ENCODE data around the gene GJB6. TPM values are rescaled to one million over a fixed set of nuclear protein-coding genes. Genes with fewer than 3 reads are reported as not detected.
A peak's percentile ranks its signal among the peaks of the same experiment; 100 is the strongest.

The GJB6 gene
- total and polyA plus RNA-seq, 2 experiments from 2014 or later, result not detected

- peak overlapping the region; percentile 55 for H3K4me3 ChIP-seq
- peaks cover 89% of the 10 kb centered on the region for H3K27me3 ChIP-seq
- no peak for TF ChIP-seq CTCF (IDR thresholded peaks at IDR 0.05; ENCODE audit: low read depth, low read length)
Measured at GRCh38 chr13:20193162-20193906, 38.8 kb downstream of the GJB6 start.

GRCh38 chr13:20192836-20193161 lies 39.3 kb downstream of the GJB6 start, which contains the start of gene GJB2:
TSS of gene GJB2 (minus strand) at chr13:20192938. CDS start at chr13:20189581, 3,357 bp downstream.
- peaks cover 94% of the 10 kb centered on the region for H3K27me3 ChIP-seq
- no peaks in the 10 kb centered on the region for H3K4me1 ChIP-seq (ENCODE audit: low read depth)
- H3K9me3 ChIP-seq (ENCODE audit: low read depth), result no peaks in the 10 kb centered on the region
- DNase-seq (ENCODE audit: low read depth in 1 of 2, low spot score in 1 of 2), result no peak
- no peak for TF ChIP-seq CTCF (IDR thresholded peaks at IDR 0.05; ENCODE audit: low read depth, low read length)
- H3K4me3 ChIP-seq, result peak within 1 kb of the TSS; percentile 55
- H3K27ac ChIP-seq, result no peak within 1 kb of the TSS
- no peaks in the 10 kb centered on the region for H3K36me3 ChIP-seq

More at GRCh38 chr13:20193162-20193906, 38.8 kb downstream of the GJB6 start:
- DNase-seq (ENCODE audit: low read depth in 1 of 2, low spot score in 1 of 2), result no peak
- H3K9me3 ChIP-seq (ENCODE audit: low read depth), result no peaks in the 10 kb centered on the region
- H3K36me3 ChIP-seq, result no peaks in the 10 kb centered on the region
- no peaks in the 10 kb centered on the region for H3K4me1 ChIP-seq (ENCODE audit: low read depth)
- no peak overlapping the region for H3K27ac ChIP-seq

GRCh38 chr13:20192158-20192835 lies 39.8 kb downstream of the GJB6 start:
- TF ChIP-seq CTCF (IDR thresholded peaks at IDR 0.05; ENCODE audit: low read depth, low read length), result no peak
- H3K27ac ChIP-seq, result no peak overlapping the region

GRCh38 chr13:20191311-20192157 lies 40.6 kb downstream of the GJB6 start:
- H3K27ac ChIP-seq, result no peak overlapping the region
- TF ChIP-seq CTCF (IDR thresholded peaks at IDR 0.05; ENCODE audit: low read depth, low read length), result no peak
- H3K9me3 ChIP-seq (ENCODE audit: low read depth), result no peaks in the 10 kb centered on the region
- peak overlapping the region; percentile 55 for H3K4me3 ChIP-seq
- peak in 1 of 2 donors; percentile 26 for DNase-seq (ENCODE audit: low read depth in 1 of 2, low spot score in 1 of 2)
- H3K27me3 ChIP-seq, result peaks cover 87% of the 10 kb centered on the region
- no peaks in the 10 kb centered on the region for H3K36me3 ChIP-seq
- no peaks in the 10 kb centered on the region for H3K4me1 ChIP-seq (ENCODE audit: low read depth)

More at GRCh38 chr13:20192158-20192835, 39.8 kb downstream of the GJB6 start:
- peak; percentile 30 to 46 for DNase-seq (ENCODE audit: low read depth in 1 of 2, low spot score in 1 of 2)
- Histone ChIP-seq H3K9me3 (ENCODE audit: low read depth) (no peaks in the 10 kb centered on the region), H3K4me1 (ENCODE audit: low read depth) (no peaks in the 10 kb centered on the region), H3K36me3 (no peaks in the 10 kb centered on the region), H3K4me3 (peak overlapping the region; percentile 55), H3K27me3 (peaks cover 94% of the 10 kb centered on the region)

Data from cardiac muscle cell (in vitro differentiated cells and primary cell).